ENCODE data around the gene HSH2D.

DNA sequence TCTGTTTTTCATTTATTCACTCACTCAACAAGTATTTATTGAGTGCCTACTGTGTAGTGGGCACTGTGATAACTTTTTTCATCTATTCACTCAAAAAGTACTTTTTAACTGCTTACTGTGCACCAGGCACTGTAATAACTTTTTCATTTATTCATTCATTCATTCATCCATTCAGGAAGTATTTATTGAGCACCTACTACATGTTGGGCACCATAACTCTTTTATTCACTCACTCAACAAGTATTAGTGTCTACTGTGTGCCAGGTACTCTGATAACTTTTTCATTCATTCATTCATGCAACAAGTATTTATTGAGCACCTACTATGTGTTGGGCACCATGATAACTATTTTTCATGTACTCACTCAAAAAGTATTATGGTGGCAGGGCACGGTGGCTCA is 22.9 kb downstream of the HSH2D start:
- no peak for TF ChIP-seq CTCF (IDR thresholded peaks at IDR 0.05; ENCODE audit: insufficient read depth, low read depth, low read length)
- no peak for TF ChIP-seq EZH2 (IDR thresholded peaks at IDR 0.05; ENCODE audit: insufficient read depth, low read length)

Measured in astrocyte (in vitro differentiated cells and primary cell).